GM19351 (cell line): ENCODE data around the gene MLST8.
"Not testable (repeated sequence)": the region's sequence is repeated elsewhere in the genome, so short reads cannot be mapped to it uniquely, and the experiment has no call there.

Experiments used
- ATAC-seq: cut with Tn5 transposase; IDR thresholded peaks from one replicate; pipeline ENCODE4 v1.9.1; 2021; ENCODE audit warnings: mild to moderate bottlenecking, moderate library complexity; ENCODE audit not compliant: unreplicated experiment

MLST8 gene

DNA sequence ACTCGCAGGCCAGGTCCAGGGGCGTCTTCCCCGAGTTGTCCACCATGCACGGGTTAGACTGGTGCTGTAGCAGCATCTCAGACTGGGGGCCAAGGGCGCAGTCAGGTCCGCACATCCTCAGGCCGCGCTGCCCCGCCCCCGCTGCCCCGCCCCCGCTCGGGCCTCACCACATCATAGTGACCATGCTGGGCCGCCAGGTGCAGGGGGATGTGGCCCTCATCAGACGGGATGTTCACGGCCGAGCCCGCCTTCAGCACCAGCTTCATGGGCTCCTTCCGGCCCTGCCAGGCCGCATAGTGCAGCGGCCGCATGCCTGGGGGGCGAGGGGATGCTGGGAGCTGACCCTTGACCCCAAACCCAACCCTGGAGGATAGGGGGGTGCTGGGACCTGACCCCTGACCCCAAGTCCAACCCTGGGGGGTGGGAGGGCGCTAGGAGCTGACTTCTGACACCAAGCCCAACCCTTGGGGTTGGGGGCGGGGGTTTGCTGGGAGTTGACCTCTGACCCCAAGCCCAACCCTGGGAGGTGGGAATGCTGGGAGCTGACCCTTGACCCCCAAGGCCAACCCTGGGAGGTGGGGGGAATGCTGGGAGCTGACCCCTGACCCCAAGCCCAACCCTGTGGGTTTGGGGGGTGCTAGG, 15.9 kb upstream of the MLST8 start:
- ATAC-seq = no peak

DNA sequence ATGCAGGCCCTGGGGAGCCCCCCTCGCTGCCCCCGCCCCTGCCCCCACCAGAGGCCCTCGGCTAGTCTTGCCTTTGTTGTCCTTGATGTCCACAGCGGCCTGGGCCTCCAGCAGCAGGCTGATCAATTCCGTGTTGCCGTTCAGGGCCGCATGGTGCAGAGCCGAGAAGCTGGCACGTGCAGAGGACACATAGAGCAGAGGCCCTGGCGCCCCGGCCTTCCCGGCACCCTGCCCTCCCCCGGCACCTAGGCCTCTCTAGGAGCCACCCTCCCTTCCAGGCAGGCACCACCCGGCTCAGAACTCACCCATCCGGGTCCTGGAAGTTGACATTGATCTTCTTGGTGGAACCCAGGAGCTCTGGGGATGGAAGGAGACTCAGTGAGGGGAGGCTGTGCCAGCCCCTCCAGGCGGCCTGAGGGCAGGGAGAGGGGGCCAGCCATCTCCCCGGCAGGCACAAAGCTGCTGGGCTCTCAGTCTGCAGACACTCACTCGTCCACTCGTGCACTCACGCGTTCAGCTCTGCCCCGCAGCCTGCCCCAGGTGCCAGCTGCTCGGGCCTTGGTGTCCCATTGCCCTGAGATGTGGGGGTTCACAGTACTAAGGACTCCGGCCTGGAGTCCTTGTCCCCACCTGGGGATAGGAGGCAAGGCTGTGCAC, 15.1 kb upstream of the MLST8 start:
- no peak for ATAC-seq

DNA sequence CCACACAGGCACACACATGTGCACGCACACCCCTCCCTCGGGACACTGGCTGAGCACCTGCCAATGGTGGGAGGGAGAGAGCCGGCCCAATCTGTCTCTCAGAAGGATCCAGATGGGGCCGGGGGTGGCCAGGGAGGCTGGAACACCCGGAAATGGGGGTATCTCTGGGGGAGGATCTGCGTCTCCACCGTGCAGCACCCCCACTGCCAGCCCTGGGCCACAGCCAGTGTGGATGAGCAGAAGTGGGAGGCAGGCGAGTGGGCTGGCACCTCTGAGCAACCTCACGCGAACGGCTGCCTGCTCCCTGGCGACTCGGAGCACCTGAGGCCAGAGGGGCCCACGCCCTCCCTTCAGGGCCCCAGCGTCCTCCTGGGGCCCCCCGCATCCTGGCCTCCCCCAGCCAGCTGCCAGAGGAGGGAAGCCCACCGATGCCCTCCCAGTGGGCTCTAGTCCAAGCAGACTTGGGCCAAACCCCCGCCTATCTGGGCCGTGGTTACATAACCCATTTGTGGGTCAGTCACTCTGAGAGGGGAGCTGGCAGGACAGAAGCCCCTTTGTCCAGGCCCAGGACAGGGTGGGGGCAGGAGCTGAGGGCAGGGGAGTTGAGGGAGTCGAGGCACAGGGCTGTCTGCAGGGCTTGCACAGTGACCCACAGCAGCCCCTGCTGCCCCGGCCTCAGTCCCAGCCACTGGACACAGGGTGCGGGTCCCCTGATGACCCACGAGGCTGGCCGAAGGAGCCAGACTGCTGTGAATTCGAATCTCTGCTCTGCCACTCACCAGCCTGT, 14.4 kb upstream of the MLST8 start:
- no peak for ATAC-seq

GRCh38 chr16:2191446-2191706, 13.9 kb upstream of the MLST8 start:
- ATAC-seq = no peak

GRCh38 chr16:2194166-2194834, 11.0 kb upstream of the MLST8 start:
- ATAC-seq = no peak

- no peak for ATAC-seq
Measured at GRCh38 chr16:2194852-2195321, 10.4 kb upstream of the MLST8 start.

DNA sequence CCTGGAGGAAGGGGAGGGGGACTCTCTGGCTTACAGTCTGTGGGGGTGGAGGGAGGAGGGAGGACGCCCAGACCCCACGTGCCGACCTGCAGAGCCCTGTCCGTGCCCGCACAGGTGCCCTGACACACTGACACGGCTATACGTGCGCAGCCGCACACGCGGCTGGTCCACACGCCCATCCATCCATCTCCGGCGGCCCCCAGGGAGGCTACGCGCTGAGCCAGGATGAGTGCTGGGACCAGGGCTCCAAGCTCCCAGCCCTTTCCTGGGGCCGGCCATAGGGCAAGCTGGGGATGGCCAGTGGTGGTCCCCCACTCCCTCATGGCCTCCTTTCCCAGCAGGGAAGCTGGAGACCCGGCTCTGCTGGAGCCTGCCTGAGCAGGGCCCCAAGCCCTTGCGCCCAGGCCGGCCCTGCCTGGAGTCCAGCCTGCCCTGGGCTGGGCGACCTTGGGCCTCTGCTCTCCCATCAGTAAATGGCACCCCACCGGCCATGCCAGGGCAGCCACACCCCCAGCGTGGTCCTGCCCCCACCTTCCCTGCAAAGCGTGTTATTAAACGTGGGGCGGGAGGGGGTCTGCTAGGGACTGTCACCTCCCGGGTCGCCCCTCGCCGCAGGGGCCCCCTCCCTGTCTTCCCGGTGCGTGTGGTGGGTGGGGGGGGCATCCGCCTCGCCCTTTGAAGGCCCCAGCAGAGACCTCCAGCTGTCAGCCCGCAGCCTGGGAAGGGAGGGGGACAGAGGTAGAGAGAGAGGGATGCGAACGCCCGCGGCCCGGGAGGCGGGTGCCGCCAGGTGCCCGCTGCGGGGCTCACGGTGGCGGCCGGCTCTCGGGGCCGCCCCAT, 9.7 kb upstream of the MLST8 start:
- ATAC-seq = no peak

DNA sequence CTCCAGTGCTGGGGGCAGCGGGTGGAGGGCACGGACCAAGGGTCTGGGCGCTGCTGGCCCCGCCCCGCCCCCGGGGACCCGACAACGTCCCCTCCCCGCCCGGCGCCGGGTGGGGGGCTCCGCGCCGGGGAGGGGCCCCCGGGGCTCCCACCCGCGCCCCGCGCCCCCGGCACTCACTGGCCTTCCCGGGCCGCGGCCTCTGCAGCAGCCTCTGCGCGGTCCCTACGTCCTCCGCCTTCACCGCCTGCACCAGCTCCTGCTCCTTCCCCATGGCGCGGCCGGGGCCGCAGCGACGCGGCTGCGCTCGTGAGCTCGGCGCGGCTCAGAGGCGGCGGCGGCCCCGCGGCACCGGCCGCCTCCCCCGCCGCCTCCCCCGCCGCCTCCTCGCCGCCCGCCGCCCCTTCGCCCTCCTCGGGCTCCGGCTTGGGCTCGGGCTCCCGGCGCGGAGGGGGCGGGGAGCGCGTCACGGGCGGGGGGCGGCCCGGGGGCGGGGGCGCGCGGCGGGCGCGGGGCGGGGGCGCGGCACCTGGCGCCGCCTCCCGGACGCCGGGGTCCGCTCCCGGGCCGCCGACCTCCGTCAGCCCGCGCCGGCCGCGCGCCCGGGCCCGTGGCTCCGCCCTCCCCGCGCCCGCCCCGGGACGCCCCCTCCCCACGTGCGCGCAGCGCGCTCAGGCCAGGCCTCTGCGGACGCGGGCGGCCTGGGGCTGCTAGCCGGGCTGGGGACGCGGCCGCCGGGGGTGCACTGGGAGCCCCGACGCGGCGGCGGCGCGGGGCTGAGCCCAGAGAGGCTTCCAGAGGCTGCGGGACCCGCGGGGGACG, 8.9 kb upstream of the MLST8 start, which contains the start of gene CASKIN1:
Gene CASKIN1 (minus strand): TSS at position 444 of the 819 bp plus-strand sequence. CDS start 173 bp downstream, at position 271.
- no peak for ATAC-seq

- no peak for ATAC-seq
Measured at GRCh38 chr16:2196981-2197511, 8.2 kb upstream of the MLST8 start.

DNA sequence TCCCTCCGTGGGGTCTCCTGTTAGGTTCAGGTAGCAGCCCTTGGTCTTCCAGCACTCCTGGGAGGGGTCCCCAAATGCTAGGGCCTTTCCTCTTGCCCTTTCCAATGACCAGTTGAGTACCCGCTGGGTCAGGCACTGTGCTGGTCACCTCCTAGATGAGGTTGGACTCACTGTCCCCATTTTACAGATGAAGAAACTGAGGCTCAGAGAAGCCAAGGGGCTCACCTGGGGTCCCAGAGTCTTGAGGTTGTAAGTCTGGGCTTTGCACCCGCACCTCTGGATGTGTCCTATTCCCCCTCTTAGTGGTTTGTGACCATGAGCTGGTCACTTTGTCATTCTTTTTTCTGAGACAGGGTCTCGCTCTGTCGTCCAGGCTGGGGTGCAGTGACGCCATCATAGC, 7.5 kb upstream of the MLST8 start:
- no peak for ATAC-seq

GRCh38 chr16:2198283-2198682, 7.0 kb upstream of the MLST8 start:
- ATAC-seq = no peak

GRCh38 chr16:2199095-2199494, 6.2 kb upstream of the MLST8 start:
- no peak for ATAC-seq

DNA sequence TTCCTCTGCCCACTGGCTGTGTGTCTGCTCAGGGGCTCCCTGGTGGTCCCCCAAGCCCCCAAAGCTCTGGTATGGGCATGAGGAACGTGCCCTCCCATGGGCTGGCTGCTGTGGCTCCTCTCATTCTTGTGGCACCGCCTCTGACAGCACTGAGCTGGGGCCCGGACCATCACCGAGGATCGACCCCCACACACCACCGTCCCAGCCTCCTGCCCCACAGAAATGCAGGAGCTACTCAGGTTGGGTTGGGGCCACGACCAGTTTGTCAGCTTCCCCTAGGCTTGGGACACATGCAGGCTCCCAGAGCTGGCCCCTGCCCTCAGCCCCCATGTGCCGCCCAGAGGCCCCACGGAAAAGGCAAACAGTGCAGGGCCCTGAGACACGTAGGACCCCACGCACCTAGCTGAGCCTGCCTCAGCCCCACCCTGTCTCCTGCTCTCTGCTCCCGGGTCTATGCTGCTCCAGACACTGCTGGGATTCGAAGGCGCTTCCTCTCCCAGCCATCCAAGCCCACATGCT, 5.6 kb upstream of the MLST8 start:
- no peak for ATAC-seq

DNA sequence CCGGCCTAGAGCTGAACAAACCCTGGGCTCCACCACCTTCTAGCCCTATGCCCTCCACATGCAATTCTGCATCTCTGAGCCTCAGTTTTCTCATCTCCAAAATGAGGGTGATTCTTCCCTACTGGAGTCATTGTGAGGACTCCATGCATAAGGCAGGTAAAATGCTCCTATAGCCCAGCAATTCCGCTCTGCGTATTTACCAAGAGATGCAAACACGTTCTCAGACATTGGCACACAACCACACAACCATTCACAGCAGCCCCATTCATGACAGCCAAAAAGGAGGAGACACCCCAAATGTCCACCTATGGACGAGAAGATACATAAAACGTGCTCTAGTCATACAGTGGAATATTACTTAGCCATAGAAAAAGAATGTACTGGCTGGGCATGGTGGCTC, 4.9 kb upstream of the MLST8 start:
- ATAC-seq = no peak

GRCh38 chr16:2203119-2203688, 2.0 kb upstream of the MLST8 start:
- ATAC-seq = not testable (repeated sequence)

DNA sequence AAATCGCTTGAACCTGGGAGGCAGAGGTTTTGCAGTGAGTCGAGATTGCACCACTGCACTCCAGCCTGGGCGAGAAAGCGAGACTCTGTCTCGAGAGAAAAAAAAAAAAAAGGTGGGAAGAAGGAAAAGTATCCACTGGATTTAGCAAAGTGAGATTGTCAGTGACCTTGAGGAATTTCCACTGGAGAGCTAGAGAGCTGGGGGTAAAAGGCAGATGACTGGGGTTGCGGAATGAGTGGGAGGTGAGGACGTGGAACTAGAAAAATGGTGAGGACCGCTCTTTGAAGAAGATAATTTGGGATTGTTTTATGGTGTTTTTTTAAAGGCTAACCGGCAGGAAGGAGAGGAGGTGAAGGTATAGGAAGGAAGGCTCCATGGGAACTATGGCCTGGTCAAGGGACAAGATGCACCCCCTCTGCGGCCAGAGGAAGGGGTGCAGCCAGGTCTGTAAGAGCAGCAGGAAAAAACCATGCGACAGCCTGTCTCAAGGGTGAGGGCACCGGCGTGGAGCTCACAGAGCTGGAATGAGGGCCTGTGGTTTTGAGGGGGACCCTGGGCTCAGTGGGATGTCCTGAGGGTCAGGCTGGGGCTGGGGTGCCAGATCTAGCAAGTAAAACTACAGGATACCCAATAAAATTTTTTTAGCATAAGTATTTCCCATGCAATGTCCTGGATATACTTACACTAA, 694 bp upstream of the MLST8 start:
- no peak for ATAC-seq

DNA sequence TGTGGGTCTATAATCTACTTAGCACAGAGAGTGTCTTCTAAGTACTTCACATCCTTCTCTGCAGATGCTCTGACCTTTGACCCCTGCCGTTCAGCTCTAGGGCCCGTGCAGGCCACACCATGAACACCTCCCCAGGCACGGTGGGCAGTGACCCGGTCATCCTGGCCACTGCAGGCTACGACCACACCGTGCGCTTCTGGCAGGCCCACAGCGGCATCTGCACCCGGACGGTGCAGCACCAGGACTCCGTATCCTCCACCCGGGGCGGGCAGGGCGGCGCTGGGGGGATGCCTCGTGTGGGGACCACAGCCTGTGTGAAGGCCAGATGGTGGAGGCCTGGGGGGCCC, 686 bp downstream of the MLST8 start:
- peak; percentile 29 for ATAC-seq

DNA sequence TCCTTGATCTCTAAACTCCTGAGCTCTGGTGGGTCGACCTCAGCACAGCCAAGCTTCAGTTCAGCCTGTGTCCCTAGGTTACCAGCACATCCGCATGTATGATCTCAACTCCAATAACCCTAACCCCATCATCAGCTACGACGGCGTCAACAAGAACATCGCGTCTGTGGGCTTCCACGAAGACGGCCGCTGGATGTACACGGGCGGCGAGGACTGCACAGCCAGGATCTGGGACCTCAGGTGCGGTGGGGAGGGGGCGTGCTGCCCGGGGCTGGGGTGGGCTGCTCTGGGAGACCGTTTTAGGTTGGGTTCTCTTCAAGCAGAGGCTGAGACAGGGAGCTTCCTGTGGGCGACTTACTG, 1.1 kb downstream of the MLST8 start:
- ATAC-seq = no peak
